ENCODE measurements around the gene NSUN4. TPM values are rescaled to one million over a fixed set of nuclear protein-coding genes. Genes with fewer than 3 reads are reported as not detected.

Gene NSUN4
- total and polyA plus RNA-seq, 10 of the 15 experiments (the other 5 are each of a cell fraction or from before 2014, with no cell fraction given): 22.1 to 80.2 (median 29.6) TPM

DNA sequence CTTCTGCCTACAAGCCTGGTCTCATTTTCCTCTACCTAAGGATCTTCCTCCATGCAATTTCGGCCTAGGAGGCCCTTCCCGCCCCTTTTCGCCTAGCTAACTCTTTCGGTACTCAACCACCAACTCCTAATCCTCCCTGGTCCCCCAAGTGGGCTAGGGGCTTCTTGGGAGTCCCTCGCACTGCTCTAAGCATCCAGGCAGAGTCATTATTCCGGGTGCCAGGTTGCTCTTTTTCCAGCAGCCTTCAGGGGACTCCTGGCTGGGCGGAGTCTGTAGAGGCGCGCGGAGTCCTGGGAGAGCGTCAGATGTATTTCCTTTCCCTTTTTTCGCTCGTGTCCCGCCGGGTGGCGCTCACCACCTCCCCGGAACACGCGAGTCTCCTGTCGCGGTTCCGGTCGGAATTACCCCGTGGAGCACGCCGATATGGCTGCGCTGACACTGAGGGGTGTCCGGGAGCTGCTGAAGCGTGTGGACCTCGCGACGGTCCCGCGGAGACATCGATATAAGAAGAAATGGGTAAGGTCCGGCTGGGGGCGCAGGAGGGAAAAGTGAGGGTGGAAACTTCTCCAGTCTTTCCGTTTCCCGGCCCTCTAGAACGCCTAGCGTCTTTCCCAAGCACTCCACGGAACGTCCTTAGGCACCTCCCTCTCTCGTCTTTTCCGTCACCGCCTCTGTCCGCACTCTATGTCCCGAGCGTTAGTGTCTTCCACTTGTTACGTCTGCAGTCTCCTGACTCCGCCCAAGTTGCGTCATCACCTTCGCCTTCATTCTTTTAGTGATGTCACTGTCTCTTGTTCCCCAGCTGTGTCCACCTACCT is at the start of gene NSUN4 (continued):
- TF ChIP-seq, protein P1, sequence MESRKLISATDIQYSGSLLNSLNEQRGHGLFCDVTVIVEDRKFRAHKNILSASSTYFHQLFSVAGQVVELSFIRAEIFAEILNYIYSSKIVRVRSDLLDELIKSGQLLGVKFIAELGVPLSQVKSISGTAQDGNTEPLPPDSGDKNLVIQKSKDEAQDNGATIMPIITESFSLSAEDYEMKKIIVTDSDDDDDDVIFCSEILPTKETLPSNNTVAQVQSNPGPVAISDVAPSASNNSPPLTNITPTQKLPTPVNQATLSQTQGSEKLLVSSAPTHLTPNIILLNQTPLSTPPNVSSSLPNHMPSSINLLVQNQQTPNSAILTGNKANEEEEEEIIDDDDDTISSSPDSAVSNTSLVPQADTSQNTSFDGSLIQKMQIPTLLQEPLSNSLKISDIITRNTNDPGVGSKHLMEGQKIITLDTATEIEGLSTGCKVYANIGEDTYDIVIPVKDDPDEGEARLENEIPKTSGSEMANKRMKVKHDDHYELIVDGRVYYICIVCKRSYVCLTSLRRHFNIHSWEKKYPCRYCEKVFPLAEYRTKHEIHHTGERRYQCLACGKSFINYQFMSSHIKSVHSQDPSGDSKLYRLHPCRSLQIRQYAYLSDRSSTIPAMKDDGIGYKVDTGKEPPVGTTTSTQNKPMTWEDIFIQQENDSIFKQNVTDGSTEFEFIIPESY (IDR thresholded peaks at IDR 0.05): no peak
- TF ChIP-seq, protein P2, sequence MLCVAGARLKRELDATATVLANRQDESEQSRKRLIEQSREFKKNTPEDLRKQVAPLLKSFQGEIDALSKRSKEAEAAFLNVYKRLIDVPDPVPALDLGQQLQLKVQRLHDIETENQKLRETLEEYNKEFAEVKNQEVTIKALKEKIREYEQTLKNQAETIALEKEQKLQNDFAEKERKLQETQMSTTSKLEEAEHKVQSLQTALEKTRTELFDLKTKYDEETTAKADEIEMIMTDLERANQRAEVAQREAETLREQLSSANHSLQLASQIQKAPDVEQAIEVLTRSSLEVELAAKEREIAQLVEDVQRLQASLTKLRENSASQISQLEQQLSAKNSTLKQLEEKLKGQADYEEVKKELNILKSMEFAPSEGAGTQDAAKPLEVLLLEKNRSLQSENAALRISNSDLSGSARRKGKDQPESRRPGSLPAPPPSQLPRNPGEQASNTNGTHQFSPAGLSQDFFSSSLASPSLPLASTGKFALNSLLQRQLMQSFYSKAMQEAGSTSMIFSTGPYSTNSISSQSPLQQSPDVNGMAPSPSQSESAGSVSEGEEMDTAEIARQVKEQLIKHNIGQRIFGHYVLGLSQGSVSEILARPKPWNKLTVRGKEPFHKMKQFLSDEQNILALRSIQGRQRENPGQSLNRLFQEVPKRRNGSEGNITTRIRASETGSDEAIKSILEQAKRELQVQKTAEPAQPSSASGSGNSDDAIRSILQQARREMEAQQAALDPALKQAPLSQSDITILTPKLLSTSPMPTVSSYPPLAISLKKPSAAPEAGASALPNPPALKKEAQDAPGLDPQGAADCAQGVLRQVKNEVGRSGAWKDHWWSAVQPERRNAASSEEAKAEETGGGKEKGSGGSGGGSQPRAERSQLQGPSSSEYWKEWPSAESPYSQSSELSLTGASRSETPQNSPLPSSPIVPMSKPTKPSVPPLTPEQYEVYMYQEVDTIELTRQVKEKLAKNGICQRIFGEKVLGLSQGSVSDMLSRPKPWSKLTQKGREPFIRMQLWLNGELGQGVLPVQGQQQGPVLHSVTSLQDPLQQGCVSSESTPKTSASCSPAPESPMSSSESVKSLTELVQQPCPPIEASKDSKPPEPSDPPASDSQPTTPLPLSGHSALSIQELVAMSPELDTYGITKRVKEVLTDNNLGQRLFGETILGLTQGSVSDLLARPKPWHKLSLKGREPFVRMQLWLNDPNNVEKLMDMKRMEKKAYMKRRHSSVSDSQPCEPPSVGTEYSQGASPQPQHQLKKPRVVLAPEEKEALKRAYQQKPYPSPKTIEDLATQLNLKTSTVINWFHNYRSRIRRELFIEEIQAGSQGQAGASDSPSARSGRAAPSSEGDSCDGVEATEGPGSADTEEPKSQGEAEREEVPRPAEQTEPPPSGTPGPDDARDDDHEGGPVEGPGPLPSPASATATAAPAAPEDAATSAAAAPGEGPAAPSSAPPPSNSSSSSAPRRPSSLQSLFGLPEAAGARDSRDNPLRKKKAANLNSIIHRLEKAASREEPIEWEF (IDR thresholded peaks at IDR 0.05; ENCODE audit: insufficient replicate concordance, low read depth, low read length): no peak
- 0 out of 2 replicates have a peak, but pooled peaks have one; percentile 13 for TF ChIP-seq MYB (IDR thresholded peaks at IDR 0.05; ENCODE audit: borderline replicate concordance, low read depth, low read length)
- 0 out of 2 replicates have a peak, but pooled peaks have one; percentile 20 for TF ChIP-seq BCL11A (IDR thresholded peaks at IDR 0.05; ENCODE audit: low read depth, low read length)
- TF ChIP-seq, protein P3, sequence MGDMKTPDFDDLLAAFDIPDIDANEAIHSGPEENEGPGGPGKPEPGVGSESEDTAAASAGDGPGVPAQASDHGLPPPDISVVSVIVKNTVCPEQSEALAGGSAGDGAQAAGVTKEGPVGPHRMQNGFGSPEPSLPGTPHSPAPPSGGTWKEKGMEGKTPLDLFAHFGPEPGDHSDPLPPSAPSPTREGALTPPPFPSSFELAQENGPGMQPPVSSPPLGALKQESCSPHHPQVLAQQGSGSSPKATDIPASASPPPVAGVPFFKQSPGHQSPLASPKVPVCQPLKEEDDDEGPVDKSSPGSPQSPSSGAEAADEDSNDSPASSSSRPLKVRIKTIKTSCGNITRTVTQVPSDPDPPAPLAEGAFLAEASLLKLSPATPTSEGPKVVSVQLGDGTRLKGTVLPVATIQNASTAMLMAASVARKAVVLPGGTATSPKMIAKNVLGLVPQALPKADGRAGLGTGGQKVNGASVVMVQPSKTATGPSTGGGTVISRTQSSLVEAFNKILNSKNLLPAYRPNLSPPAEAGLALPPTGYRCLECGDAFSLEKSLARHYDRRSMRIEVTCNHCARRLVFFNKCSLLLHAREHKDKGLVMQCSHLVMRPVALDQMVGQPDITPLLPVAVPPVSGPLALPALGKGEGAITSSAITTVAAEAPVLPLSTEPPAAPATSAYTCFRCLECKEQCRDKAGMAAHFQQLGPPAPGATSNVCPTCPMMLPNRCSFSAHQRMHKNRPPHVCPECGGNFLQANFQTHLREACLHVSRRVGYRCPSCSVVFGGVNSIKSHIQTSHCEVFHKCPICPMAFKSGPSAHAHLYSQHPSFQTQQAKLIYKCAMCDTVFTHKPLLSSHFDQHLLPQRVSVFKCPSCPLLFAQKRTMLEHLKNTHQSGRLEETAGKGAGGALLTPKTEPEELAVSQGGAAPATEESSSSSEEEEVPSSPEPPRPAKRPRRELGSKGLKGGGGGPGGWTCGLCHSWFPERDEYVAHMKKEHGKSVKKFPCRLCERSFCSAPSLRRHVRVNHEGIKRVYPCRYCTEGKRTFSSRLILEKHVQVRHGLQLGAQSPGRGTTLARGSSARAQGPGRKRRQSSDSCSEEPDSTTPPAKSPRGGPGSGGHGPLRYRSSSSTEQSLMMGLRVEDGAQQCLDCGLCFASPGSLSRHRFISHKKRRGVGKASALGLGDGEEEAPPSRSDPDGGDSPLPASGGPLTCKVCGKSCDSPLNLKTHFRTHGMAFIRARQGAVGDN (IDR thresholded peaks at IDR 0.05): peak; percentile 65; the same call in 1 of the 2 replicates
- TF ChIP-seq BHLHE40 (IDR thresholded peaks at IDR 0.05; ENCODE audit: borderline replicate concordance in 1 of 2, low read depth in 2 of 2, low read length in 1 of 2): peak; percentile 77 to 82
- no peak for TF ChIP-seq YBX1 (IDR thresholded peaks at IDR 0.05)
- peak; percentile 76 for TF ChIP-seq GATAD2B (conservative IDR thresholded peaks at IDR 0.05; ENCODE audit: low read depth)
- TF ChIP-seq MXI1 (IDR thresholded peaks at IDR 0.05; ENCODE audit: low read depth, low read length): peak; percentile 87
- TF ChIP-seq, protein P4, sequence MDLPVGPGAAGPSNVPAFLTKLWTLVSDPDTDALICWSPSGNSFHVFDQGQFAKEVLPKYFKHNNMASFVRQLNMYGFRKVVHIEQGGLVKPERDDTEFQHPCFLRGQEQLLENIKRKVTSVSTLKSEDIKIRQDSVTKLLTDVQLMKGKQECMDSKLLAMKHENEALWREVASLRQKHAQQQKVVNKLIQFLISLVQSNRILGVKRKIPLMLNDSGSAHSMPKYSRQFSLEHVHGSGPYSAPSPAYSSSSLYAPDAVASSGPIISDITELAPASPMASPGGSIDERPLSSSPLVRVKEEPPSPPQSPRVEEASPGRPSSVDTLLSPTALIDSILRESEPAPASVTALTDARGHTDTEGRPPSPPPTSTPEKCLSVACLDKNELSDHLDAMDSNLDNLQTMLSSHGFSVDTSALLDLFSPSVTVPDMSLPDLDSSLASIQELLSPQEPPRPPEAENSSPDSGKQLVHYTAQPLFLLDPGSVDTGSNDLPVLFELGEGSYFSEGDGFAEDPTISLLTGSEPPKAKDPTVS (IDR thresholded peaks at IDR 0.05; ENCODE audit: low read depth, low read length): peak; percentile 47; the same call in 1 of the 2 replicates
- no peak; a peak in 1 of 4 replicates for TF ChIP-seq EP300 (IDR thresholded peaks at IDR 0.05; ENCODE audit: borderline replicate concordance in 1 of 2, control insufficient read depth in 1 of 2, low read depth in 2 of 2, low read length in 2 of 2)
- TF ChIP-seq DPF2 (IDR thresholded peaks at IDR 0.05): 0 out of 2 replicates have a peak, but pooled peaks have one; percentile 42

Data from GM12878 (cell line).